ENCODE measurements around the gene FAIM. TPM values are rescaled to one million over a fixed set of nuclear protein-coding genes. Genes with fewer than 3 reads are reported as not detected.
A peak's percentile ranks its signal among the peaks of the same experiment; 100 is the strongest.
"Not testable (repeated sequence)": the region's sequence is repeated elsewhere in the genome, so short reads cannot be mapped to it uniquely, and the experiment has no call there.

FAIM gene
- total RNA-seq, 1 donor from 2014 or later, result 24.6 TPM

DNA sequence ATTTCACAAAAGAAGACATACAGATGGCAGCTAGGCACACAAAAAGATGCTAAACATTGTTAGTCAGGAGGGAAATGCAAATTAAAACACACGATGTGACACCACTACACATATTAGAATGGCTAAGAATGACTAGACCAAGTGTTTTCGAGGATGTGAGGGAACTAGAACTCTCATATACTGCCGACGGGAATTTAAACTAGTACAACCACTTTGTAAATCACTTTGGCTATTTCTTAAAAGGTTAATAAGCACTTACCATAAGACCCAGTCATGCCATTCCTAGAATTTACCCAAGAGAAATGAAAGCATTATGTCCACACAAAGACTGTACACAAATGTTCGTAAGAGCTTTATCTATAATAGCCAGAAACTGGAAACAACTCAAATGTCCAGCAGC is 20.1 kb upstream of the FAIM start:
- TF ChIP-seq, protein P1, sequence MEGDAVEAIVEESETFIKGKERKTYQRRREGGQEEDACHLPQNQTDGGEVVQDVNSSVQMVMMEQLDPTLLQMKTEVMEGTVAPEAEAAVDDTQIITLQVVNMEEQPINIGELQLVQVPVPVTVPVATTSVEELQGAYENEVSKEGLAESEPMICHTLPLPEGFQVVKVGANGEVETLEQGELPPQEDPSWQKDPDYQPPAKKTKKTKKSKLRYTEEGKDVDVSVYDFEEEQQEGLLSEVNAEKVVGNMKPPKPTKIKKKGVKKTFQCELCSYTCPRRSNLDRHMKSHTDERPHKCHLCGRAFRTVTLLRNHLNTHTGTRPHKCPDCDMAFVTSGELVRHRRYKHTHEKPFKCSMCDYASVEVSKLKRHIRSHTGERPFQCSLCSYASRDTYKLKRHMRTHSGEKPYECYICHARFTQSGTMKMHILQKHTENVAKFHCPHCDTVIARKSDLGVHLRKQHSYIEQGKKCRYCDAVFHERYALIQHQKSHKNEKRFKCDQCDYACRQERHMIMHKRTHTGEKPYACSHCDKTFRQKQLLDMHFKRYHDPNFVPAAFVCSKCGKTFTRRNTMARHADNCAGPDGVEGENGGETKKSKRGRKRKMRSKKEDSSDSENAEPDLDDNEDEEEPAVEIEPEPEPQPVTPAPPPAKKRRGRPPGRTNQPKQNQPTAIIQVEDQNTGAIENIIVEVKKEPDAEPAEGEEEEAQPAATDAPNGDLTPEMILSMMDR (IDR thresholded peaks at IDR 0.05; ENCODE audit: unreplicated experiment), result no peak
- Mint-ChIP-seq H3K9me3 (ENCODE audit: low read depth) (peaks cover 11% of the 10 kb centered on the region), H3K27me3 (no peaks in the 10 kb centered on the region), H3K4me1 (ENCODE audit: low read depth) (peaks cover 7% of the 10 kb centered on the region), H3K36me3 (ENCODE audit: insufficient read depth) (peaks cover 32% of the 10 kb centered on the region), H3K27ac (no peak overlapping the region), H3K4me3 (ENCODE audit: low read depth) (no peak overlapping the region)
- DNase-seq (ENCODE audit: low spot score, unreplicated experiment), result no peak

DNA sequence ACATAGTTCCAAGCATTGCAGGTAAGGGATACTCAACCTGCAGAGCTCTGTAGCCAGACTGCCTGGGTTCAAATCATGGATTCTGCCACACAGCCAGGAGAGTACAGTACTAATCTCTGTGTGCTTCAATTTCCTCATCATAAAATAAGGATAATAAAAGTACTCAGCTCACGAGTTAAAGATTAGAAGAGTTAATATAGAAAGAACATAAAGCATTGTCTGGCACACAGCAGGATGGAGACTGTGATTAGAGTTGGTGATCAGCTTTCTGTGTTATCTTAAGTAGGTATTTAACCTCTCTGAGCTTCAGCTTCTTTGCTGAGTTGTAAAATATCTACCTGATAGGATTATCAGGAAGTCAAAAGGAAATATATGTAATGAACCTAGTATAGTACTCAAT is 17.2 kb upstream of the FAIM start:
- Mint-ChIP-seq H3K4me3 (ENCODE audit: low read depth) (no peak overlapping the region), H3K4me1 (ENCODE audit: low read depth) (peaks cover 9% of the 10 kb centered on the region), H3K27ac (no peak overlapping the region)

DNA sequence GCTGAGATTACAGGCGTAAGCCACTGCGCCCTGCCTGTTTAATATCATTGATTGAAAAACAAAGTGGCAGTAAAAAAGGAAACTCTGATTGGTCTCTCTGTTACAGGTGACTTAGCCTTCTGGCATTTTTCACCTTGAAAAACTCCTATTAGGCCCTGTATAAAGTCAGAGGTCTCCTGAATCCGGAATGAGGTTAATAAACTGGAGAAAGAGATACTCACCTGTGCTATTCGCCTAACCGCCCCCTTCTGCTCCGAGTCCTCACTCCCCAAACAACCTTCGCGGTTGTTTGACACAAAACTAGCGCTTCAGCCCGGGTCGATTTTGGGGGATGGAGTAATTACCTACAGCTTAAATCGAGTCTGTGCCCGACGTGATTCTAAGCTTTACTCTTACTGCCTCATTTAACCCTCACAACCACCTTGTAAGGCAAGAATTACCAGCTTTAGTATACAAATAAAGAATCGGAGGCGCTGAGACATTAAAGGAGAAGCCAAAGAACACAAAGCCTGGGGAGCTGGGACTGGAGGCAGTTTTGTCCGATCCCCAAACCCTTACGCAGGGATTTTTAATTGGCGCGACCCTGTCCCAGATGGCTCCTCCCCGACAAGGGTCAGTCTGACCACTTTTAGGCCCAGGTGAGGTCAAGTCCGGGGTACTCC is 15.0 kb upstream of the FAIM start:
- Mint-ChIP-seq H3K9me3 (ENCODE audit: low read depth) (no peaks in the 10 kb centered on the region), H3K36me3 (ENCODE audit: insufficient read depth) (peaks cover 3% of the 10 kb centered on the region), H3K4me1 (ENCODE audit: low read depth) (peaks cover 9% of the 10 kb centered on the region), H3K27me3 (no peaks in the 10 kb centered on the region), H3K4me3 (ENCODE audit: low read depth) (peak overlapping the region; percentile 96), H3K27ac (peak overlapping the region; percentile 99)
- DNase-seq (ENCODE audit: low spot score, unreplicated experiment), result peak; percentile 21
- TF ChIP-seq, protein P1 (IDR thresholded peaks at IDR 0.05; ENCODE audit: unreplicated experiment), result no peak

More for the DNA sequence above, 17.2 kb upstream of the FAIM start:
- H3K27me3 Mint-ChIP-seq, result no peaks in the 10 kb centered on the region
- TF ChIP-seq, protein P1 (IDR thresholded peaks at IDR 0.05; ENCODE audit: unreplicated experiment), result no peak
- DNase-seq (ENCODE audit: low spot score, unreplicated experiment), result no peak
- H3K36me3 Mint-ChIP-seq (ENCODE audit: insufficient read depth), result peaks cover 13% of the 10 kb centered on the region
- H3K9me3 Mint-ChIP-seq (ENCODE audit: low read depth), result peaks cover under 1% of the 10 kb centered on the region

DNA sequence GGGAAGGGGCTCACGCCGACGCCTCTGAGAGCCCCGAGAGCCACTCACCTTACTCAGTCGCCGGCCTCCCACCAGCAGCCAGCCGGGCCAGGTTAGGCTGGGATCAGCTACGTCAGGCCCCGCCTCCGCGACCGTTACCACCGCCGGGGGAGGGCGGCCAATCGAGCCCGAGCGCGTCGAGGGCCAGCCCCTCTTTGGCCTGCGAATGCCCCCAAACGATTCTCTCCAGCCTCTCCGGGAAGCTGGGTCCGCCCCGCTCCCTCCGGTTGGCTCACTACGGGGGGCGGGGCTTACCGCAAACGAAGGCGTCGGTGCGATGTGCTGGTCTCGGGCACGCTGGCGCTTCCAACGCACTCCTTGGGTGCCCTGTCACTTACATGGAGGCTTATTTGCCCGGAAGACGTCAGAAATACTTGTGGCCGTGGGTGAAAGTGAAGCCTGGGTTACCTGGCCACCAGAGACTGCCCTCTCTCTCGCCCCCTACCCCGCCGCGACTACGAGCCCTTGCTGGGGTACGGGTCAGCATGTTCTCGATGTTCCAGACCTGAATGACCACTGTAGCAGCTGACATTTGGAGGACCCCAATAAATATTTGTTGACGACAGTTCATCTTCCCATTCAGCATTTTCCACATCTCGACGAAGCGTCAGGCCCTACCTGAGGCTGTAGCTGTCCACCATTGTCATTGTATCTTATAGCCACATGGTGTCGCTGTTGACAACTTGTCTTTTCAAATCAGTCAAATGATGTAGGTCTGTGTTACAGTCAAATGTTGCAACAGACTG is 14.2 kb upstream of the FAIM start, which contains the start of gene CEP70:
CEP70 (minus strand) TSS at position 111 of the 785 bp plus-strand sequence. CDS start 21,333 bp downstream, outside the sequence.
- H3K27ac Mint-ChIP-seq, result peak within 1 kb of the TSS; percentile 99
- DNase-seq (ENCODE audit: low spot score, unreplicated experiment), result peak; percentile 93
- H3K36me3 Mint-ChIP-seq (ENCODE audit: insufficient read depth), result peaks cover 3% of the 10 kb centered on the region
- H3K27me3 Mint-ChIP-seq, result no peaks in the 10 kb centered on the region
- H3K4me1 Mint-ChIP-seq (ENCODE audit: low read depth), result peaks cover 9% of the 10 kb centered on the region
- TF ChIP-seq, protein P1 (IDR thresholded peaks at IDR 0.05; ENCODE audit: unreplicated experiment), result peak; percentile 91
- peak within 1 kb of the TSS; percentile 96 for H3K4me3 Mint-ChIP-seq (ENCODE audit: low read depth)
- H3K9me3 Mint-ChIP-seq (ENCODE audit: low read depth), result no peaks in the 10 kb centered on the region

DNA sequence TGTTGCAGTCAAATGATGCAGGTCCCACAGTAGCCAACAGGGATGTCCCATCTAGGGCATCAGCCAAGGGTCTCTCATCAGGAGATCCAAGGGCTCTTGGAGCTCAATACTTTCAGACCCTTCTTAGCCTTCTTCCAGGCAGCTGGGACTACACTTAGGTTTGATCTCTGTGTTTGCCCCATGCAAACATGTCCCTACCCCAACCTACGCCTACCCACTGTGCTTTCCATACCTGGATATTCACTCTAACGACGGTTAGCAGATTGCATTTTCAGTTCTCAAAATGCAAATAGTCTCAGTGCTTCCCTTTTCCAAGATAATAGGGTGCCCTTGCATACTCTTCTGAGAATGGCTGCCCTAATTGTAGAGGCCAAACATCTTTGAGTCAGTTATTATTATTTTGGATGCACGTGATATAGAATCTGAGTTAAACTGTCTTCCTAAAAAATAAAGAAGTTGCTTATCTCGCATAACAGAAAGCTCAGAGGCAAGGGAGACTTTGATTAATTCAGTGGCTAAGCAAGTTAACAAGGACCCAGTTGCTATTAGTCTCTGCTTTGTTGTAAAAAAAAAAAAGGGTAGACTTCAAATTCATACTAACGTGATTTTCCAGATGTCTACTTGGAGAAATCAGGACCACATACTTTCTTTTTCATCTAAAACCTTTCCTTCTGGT is 13.5 kb upstream of the FAIM start:
- no peaks in the 10 kb centered on the region for H3K9me3 Mint-ChIP-seq (ENCODE audit: low read depth)
- peak overlapping the region; percentile 96 for H3K4me3 Mint-ChIP-seq (ENCODE audit: low read depth)
- TF ChIP-seq, protein P1 (IDR thresholded peaks at IDR 0.05; ENCODE audit: unreplicated experiment), result peak; percentile 12
- H3K4me1 Mint-ChIP-seq (ENCODE audit: low read depth), result peaks cover 9% of the 10 kb centered on the region
- no peak for DNase-seq (ENCODE audit: low spot score, unreplicated experiment)
- no peaks in the 10 kb centered on the region for H3K27me3 Mint-ChIP-seq
- H3K36me3 Mint-ChIP-seq (ENCODE audit: insufficient read depth), result peaks cover 1% of the 10 kb centered on the region
- H3K27ac Mint-ChIP-seq, result peak overlapping the region; percentile 99

DNA sequence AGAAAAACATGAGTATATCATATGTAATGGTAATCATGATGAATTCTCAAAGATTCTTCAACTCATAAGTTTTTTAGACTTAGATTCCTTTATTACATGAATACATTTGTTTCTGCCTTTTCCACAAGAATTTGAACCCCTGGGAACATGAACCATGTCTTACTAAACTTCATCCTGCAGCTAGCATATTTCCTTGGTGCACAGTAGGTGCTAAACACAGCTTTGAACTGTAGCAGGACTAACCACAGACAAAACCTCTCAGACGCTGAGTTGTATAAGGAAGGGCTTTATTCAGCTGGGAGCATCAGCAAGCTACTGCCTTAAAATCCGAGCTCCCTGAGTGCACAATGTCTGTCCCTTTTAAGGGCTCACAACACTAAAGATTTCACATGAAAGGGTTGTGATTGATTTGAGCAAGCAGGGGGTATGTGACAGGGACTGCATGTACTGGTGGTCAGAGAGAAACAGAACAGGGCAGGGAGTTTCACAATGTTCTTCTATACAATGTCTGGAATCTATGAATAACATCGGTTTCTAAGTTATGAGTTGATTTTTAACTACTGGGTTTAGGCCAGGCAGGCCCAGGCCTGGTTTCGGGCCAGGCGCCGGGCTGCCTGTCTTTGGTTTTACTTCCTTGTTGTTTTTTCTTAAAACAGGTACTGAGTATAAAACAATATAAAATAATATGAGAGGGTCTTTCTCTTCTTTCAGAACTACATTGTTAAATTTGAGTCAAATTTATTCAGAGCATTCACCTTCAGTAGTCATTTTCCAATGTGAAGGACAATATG is 11.2 kb upstream of the FAIM start:
- DNase-seq (ENCODE audit: low spot score, unreplicated experiment); H3K27me3 Mint-ChIP-seq; H3K27ac Mint-ChIP-seq; H3K4me1 Mint-ChIP-seq (ENCODE audit: low read depth); H3K36me3 Mint-ChIP-seq (ENCODE audit: insufficient read depth); H3K9me3 Mint-ChIP-seq (ENCODE audit: low read depth); H3K4me3 Mint-ChIP-seq (ENCODE audit: low read depth): not testable (repeated sequence)
